ENCODE measurements around the gene ABCC9. TPM values are rescaled to one million over a fixed set of nuclear protein-coding genes. Genes with fewer than 3 reads are reported as not detected.

Gene ABCC9
- total RNA-seq, 3 donors from 2014 or later (not counting 1 experiment from before 2014, with no cell fraction given), result 0.02 to 0.05 TPM; not detected in 1

- TF ChIP-seq, protein P1, sequence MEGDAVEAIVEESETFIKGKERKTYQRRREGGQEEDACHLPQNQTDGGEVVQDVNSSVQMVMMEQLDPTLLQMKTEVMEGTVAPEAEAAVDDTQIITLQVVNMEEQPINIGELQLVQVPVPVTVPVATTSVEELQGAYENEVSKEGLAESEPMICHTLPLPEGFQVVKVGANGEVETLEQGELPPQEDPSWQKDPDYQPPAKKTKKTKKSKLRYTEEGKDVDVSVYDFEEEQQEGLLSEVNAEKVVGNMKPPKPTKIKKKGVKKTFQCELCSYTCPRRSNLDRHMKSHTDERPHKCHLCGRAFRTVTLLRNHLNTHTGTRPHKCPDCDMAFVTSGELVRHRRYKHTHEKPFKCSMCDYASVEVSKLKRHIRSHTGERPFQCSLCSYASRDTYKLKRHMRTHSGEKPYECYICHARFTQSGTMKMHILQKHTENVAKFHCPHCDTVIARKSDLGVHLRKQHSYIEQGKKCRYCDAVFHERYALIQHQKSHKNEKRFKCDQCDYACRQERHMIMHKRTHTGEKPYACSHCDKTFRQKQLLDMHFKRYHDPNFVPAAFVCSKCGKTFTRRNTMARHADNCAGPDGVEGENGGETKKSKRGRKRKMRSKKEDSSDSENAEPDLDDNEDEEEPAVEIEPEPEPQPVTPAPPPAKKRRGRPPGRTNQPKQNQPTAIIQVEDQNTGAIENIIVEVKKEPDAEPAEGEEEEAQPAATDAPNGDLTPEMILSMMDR (IDR thresholded peaks at IDR 0.05), result no peak
- Histone ChIP-seq H3K4me3 (ENCODE audit: low read length) (no peak overlapping the region), H3K4me1 (ENCODE audit: control insufficient read depth, insufficient read depth, low read length) (no peaks in the 10 kb centered on the region), H3K9me3 (ENCODE audit: control insufficient read depth, insufficient read depth, low read length) (no peaks in the 10 kb centered on the region), H3K36me3 (ENCODE audit: control insufficient read depth, insufficient read depth, low read length) (no peaks in the 10 kb centered on the region), H3K27me3 (ENCODE audit: control insufficient read depth, insufficient read depth, low read length) (no peaks in the 10 kb centered on the region), H3K27ac (ENCODE audit: low read length) (no peak overlapping the region)
- 75% methylated on average over 1 of the region's 1 CpG for WGBS (ENCODE audit: insufficient coverage)
- ATAC-seq (no peak), DNase-seq (no peak)
- Mint-ChIP-seq H3K27ac (no peak overlapping the region), H3K27me3 (ENCODE audit: low read depth in 2 of 2) (no peaks in the 10 kb centered on the region), H3K9me3 (peaks cover 2 to 4% of the 10 kb centered on the region in 2 donors), H3K4me3 (no peak overlapping the region), H3K36me3 (no peaks in the 10 kb centered on the region), H3K4me1 (no peaks in the 10 kb centered on the region)
- intact Hi-C loops (cut with micrococcal nuclease), result no loop called here
Measured at GRCh38 chr12:21921436-21921835, 19.8 kb downstream of the ABCC9 start.

DNA sequence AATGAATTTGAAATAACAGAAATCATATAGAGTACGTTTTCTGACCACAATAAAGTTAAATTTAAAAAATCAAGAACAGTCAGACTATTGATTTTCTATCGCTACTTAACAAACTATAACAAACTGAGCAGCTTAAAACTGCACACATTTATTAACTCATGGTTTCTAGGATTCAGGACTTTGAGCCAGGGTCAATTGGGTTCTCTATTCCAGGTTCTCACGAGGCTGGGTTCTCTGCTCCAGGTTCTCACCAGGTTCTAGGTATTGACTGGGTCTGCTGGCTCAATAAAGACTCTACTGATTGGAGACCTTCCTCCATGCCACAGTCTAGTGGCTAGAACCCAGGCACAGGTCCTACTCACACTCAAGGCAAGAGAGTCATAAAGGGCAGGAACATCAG is 22.8 kb downstream of the ABCC9 start:
- H3K4me3 ChIP-seq (ENCODE audit: low read length), result no peak overlapping the region
- no peaks in the 10 kb centered on the region for H3K9me3 ChIP-seq (ENCODE audit: control insufficient read depth, insufficient read depth, low read length)
- no peaks in the 10 kb centered on the region for H3K36me3 Mint-ChIP-seq
- no peaks in the 10 kb centered on the region for H3K27me3 Mint-ChIP-seq (ENCODE audit: low read depth in 2 of 2)
- 44% methylated on average over 3 of the region's 3 CpGs for whole genome bisulfite sequencing (ENCODE audit: insufficient coverage)
- DNase-seq, result no peak
- no peaks in the 10 kb centered on the region for H3K4me1 Mint-ChIP-seq
- H3K27ac Mint-ChIP-seq, result no peak overlapping the region
- no peak overlapping the region for H3K4me3 Mint-ChIP-seq
- ATAC-seq, result no peak
- H3K9me3 Mint-ChIP-seq, result peaks cover 7 to 8% of the 10 kb centered on the region in 2 donors
- H3K27me3 ChIP-seq (ENCODE audit: control insufficient read depth, insufficient read depth, low read length), result no peaks in the 10 kb centered on the region
- no peaks in the 10 kb centered on the region for H3K4me1 ChIP-seq (ENCODE audit: control insufficient read depth, insufficient read depth, low read length)
- intact Hi-C loops (cut with micrococcal nuclease), result no loop called here
- H3K27ac ChIP-seq (ENCODE audit: low read length), result no peak overlapping the region
- H3K36me3 ChIP-seq (ENCODE audit: control insufficient read depth, insufficient read depth, low read length), result no peaks in the 10 kb centered on the region
- TF ChIP-seq, protein P1 (IDR thresholded peaks at IDR 0.05), result no peak

- intact Hi-C loops (cut with micrococcal nuclease), result no loop called here
- no peaks in the 10 kb centered on the region for H3K4me1 Mint-ChIP-seq
- 50% methylated on average over 1 of the region's 1 CpG for WGBS (ENCODE audit: insufficient coverage)
- H3K36me3 ChIP-seq (ENCODE audit: control insufficient read depth, insufficient read depth, low read length), result no peaks in the 10 kb centered on the region
- no peak overlapping the region for H3K27ac ChIP-seq (ENCODE audit: low read length)
- no peaks in the 10 kb centered on the region for H3K4me1 ChIP-seq (ENCODE audit: control insufficient read depth, insufficient read depth, low read length)
- H3K9me3 Mint-ChIP-seq, result peaks cover 5 to 9% of the 10 kb centered on the region in 2 donors
- no peak overlapping the region for H3K4me3 Mint-ChIP-seq
- H3K4me3 ChIP-seq (ENCODE audit: low read length), result no peak overlapping the region
- TF ChIP-seq, protein P1 (IDR thresholded peaks at IDR 0.05), result no peak
- no peak for DNase-seq
- H3K36me3 Mint-ChIP-seq, result no peaks in the 10 kb centered on the region
- no peaks in the 10 kb centered on the region for H3K27me3 ChIP-seq (ENCODE audit: control insufficient read depth, insufficient read depth, low read length)
- H3K27ac Mint-ChIP-seq, result no peak overlapping the region
- H3K9me3 ChIP-seq (ENCODE audit: control insufficient read depth, insufficient read depth, low read length), result no peaks in the 10 kb centered on the region
- no peak for ATAC-seq
- no peaks in the 10 kb centered on the region for H3K27me3 Mint-ChIP-seq (ENCODE audit: low read depth in 2 of 2)
Measured at GRCh38 chr12:21913823-21914222, 27.4 kb downstream of the ABCC9 start.

DNA sequence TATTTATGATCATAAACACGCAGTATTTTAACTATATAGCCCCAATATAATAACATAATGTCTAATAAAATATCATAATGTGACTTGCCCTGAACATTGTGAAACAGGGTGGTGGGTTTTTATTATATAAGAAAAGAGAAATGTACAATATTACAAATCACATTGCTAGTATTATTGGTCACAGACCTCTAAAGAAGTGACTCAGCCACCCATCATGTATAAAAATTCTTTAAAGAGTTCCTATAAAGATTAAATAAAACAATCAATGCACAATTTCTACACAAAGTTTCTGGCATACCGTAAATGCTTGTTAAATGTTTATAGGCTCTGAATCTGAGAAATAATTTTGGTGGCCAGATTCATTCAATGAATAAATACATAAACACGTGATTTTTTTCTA is 28.9 kb downstream of the ABCC9 start:
- no CpG with 5 or more reads among the region's 3 CpGs for WGBS (ENCODE audit: insufficient coverage)
- no peaks in the 10 kb centered on the region for H3K9me3 ChIP-seq (ENCODE audit: control insufficient read depth, insufficient read depth, low read length)
- no peaks in the 10 kb centered on the region for H3K27me3 ChIP-seq (ENCODE audit: control insufficient read depth, insufficient read depth, low read length)
- no peaks in the 10 kb centered on the region for H3K27me3 Mint-ChIP-seq (ENCODE audit: low read depth in 2 of 2)
- H3K36me3 ChIP-seq (ENCODE audit: control insufficient read depth, insufficient read depth, low read length), result no peaks in the 10 kb centered on the region
- no peaks in the 10 kb centered on the region for H3K4me1 Mint-ChIP-seq
- no peak overlapping the region for H3K4me3 ChIP-seq (ENCODE audit: low read length)
- H3K4me1 ChIP-seq (ENCODE audit: control insufficient read depth, insufficient read depth, low read length), result no peaks in the 10 kb centered on the region
- H3K27ac Mint-ChIP-seq, result no peak overlapping the region
- no peak overlapping the region for H3K27ac ChIP-seq (ENCODE audit: low read length)
- H3K36me3 Mint-ChIP-seq, result no peaks in the 10 kb centered on the region
- no peak overlapping the region for H3K4me3 Mint-ChIP-seq
- intact Hi-C loops (cut with micrococcal nuclease), result no loop called here
- peaks cover 5 to 9% of the 10 kb centered on the region in 2 donors for H3K9me3 Mint-ChIP-seq
- TF ChIP-seq, protein P1 (IDR thresholded peaks at IDR 0.05), result no peak
- no peak for DNase-seq
- no peak for ATAC-seq

Measured in natural killer cell (primary cell).